HEK293 (cell line): ENCODE results near the gene MIGA1.

Experiments
- REST ChIP-seq: fragments of 450-650 bp; formaldehyde crosslinking; IDR thresholded peaks from 2 replicates; pipeline ENCODE4 v1.5.1; 2016; ENCODE audit warnings: missing biosample characterization, missing genetic modification characterization
- SALL2 ChIP-seq: fragments of 450-650 bp; formaldehyde crosslinking; IDR thresholded peaks from 2 replicates; pipeline ENCODE4 v1.5.0; 2017; ENCODE audit warnings: missing biosample characterization, mild to moderate bottlenecking, missing genetic modification characterization, borderline replicate concordance
- WT1 ChIP-seq: fragments of 450-650 bp; formaldehyde crosslinking; IDR thresholded peaks from 2 replicates; pipeline ENCODE4 v1.5.1; 2016; ENCODE audit warnings: missing biosample characterization, missing genetic modification characterization
- ZNF416 ChIP-seq: fragments of 450-650 bp; formaldehyde crosslinking; IDR thresholded peaks from 2 replicates; pipeline ENCODE4 v1.5.1; 2016; ENCODE audit warnings: missing biosample characterization, missing genetic modification characterization
- ZNF558 ChIP-seq: fragments of 450-650 bp; formaldehyde crosslinking; IDR thresholded peaks from 2 replicates; pipeline ENCODE4 v1.5.1; 2016; ENCODE audit warnings: missing biosample characterization, missing genetic modification characterization
- TF ChIP-seq, protein P1 (sequence below): fragments of 450-650 bp; formaldehyde crosslinking; IDR thresholded peaks from 2 replicates; pipeline ENCODE4 v1.5.1; 2016; ENCODE audit warnings: missing biosample characterization, missing genetic modification characterization
- TF ChIP-seq, protein P2 (sequence below): fragments of 450-650 bp; formaldehyde crosslinking; IDR thresholded peaks from 2 replicates; pipeline ENCODE4 v1.5.1; 2016; ENCODE audit warnings: missing biosample characterization, missing genetic modification characterization

DNA sequence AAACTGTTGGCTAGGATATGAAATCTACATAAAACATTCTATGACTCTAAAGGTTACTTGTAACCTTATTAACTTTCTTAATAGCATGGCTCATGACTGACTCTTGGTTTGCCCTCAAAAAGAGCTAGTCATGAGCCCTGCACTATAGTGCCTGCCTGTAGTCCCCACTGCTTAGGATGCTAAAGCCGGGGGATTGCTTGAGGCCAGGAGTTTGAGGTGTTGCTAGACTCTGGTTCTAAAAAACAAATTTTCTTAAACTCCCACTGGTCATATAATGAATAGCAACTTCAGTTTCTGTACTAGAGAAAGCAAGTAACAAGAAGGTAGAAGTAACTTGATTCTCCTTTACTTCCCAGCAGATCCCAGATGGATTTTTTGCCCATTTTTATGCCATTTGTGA lies 93.2 kb downstream of the MIGA1 start:
- TF ChIP-seq, protein P1, sequence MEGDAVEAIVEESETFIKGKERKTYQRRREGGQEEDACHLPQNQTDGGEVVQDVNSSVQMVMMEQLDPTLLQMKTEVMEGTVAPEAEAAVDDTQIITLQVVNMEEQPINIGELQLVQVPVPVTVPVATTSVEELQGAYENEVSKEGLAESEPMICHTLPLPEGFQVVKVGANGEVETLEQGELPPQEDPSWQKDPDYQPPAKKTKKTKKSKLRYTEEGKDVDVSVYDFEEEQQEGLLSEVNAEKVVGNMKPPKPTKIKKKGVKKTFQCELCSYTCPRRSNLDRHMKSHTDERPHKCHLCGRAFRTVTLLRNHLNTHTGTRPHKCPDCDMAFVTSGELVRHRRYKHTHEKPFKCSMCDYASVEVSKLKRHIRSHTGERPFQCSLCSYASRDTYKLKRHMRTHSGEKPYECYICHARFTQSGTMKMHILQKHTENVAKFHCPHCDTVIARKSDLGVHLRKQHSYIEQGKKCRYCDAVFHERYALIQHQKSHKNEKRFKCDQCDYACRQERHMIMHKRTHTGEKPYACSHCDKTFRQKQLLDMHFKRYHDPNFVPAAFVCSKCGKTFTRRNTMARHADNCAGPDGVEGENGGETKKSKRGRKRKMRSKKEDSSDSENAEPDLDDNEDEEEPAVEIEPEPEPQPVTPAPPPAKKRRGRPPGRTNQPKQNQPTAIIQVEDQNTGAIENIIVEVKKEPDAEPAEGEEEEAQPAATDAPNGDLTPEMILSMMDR (tag by site-specific recombination) = no peak
- TF ChIP-seq REST (no peak), ZNF558 (tag by site-specific recombination) (no peak), WT1 (tag by site-specific recombination) (no peak), ZNF416 (no peak), SALL2 (tag by site-specific recombination) (no peak)
- TF ChIP-seq, protein P2, sequence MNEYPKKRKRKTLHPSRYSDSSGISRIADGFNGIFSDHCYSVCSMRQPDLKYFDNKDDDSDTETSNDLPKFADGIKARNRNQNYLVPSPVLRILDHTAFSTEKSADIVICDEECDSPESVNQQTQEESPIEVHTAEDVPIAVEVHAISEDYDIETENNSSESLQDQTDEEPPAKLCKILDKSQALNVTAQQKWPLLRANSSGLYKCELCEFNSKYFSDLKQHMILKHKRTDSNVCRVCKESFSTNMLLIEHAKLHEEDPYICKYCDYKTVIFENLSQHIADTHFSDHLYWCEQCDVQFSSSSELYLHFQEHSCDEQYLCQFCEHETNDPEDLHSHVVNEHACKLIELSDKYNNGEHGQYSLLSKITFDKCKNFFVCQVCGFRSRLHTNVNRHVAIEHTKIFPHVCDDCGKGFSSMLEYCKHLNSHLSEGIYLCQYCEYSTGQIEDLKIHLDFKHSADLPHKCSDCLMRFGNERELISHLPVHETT (tag by site-specific recombination) = no peak
